NCI-H187 (cell line): Measurements from ENCODE around the gene KCTD5.
A peak's percentile ranks its signal among the peaks of the same experiment; 100 is the strongest.
"Not testable (repeated sequence)": the region's sequence is repeated elsewhere in the genome, so short reads cannot be mapped to it uniquely, and the experiment has no call there.

Source experiments
- DNase-seq, 2 experiments: peaks; one replicate each; lab custom pipeline; 2025; lab: John Stamatoyannopoulos, UW

KCTD5 gene, protein sequence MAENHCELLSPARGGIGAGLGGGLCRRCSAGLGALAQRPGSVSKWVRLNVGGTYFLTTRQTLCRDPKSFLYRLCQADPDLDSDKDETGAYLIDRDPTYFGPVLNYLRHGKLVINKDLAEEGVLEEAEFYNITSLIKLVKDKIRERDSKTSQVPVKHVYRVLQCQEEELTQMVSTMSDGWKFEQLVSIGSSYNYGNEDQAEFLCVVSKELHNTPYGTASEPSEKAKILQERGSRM

DNA sequence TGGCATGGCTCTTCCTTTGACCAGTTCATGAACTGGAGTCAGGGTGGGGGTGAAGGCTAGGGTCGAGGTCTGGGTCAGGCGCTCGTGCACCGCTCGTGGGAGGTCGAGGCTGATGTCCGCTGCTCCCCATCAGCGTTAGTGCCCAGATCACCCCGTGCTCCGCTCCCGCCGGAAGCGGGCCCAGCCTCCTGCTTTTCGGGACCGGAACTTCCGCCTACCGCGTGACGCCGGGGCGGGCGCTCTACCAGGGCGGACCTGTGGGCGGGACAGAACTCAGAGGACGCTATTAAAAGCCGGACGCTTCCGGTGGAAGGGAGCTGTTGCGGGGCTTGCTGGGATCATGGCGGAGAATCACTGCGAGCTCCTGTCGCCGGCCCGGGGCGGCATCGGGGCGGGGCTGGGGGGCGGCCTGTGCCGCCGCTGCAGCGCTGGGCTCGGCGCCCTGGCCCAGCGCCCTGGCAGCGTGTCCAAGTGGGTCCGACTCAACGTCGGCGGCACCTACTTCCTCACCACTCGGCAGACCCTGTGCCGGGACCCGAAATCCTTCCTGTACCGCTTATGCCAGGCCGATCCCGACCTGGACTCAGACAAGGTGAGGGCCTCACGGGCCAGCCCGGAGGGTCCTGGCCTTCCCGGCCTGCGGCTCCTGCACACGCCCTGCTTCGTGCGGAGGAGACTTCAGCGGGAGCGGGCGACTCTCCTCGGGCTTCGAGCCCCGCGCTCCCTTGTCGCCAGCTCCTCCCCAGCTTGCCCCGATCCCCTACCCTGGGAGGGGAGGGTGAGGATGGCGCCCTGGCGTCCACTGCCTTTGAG lies at the start of gene KCTD5:
KCTD5 (plus strand) TSS at position 315 of the 813 bp plus-strand sequence; CDS start at position 341, 26 bp downstream.
- peak; percentile 89 to 96 for DNase-seq

DNA sequence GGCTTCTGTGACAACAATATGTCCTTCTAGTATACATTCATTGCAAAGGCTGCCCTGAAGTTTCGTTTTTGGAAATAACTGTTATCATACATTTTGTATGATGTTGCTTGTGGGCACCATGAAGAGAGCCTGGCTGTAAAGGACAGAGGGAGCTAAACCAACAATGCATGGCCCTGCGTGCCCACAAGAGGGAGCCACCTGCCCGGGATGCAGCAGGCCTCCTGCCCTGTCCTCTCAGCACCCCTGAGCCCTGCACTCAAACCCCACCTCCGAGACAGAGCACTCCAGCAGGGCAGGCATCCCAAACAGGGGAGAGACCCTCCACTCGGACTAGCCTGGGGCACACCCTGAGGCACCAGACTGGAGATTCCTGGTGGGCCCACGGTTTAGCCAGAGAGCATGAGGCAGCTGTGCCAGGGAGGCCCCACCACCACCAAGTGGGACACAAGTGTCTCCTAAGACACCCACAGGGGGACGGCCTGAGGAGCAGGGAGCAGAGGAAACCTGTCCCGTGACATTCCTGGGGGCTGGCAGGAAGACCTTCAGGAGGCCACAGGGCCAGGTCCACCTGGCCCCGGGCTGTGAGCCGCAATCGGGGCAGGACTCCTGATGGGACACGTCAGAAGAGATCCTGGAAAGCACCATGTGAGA lies 43.1 kb upstream of the KCTD5 start:
- DNase-seq, result not testable (repeated sequence)

DNA sequence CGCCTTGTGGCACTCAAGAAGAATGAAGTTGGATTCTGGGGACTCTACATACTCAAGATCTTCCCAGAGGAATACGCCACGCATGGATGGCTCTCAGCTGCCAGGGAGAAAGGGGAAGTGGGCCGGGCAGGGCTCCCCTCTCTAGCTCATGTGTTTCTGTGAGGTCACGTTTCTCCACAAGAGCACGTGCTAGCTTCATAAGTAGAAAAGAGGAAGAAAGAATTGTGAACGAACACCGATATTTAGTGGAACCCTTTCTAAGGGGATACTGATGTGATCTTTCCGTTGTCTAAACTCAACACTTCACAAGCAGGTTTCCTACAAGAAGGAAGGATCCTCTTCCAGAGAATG lies 42.6 kb upstream of the KCTD5 start:
- not testable (repeated sequence) for DNase-seq

DNA sequence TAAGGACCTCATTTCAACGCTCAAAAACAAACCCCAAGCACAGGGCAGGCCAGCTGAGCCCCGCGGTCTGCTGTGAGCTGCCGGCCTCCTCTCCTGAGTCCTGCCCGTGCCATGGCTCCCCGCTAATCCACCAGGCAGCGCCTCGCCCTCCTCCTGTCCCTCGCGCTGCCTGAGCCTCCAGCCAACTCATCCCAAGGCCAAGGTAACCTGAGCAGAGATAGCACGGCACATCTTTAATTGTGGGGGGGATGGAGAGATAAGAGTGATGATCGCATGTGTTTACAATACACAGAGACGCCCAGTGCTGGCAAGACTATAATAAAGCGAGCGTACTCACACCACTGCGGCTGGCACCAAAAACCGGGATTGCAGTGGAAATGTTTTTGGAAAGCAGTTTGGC lies 39.8 kb upstream of the KCTD5 start:
- not testable (repeated sequence) for DNase-seq

DNA sequence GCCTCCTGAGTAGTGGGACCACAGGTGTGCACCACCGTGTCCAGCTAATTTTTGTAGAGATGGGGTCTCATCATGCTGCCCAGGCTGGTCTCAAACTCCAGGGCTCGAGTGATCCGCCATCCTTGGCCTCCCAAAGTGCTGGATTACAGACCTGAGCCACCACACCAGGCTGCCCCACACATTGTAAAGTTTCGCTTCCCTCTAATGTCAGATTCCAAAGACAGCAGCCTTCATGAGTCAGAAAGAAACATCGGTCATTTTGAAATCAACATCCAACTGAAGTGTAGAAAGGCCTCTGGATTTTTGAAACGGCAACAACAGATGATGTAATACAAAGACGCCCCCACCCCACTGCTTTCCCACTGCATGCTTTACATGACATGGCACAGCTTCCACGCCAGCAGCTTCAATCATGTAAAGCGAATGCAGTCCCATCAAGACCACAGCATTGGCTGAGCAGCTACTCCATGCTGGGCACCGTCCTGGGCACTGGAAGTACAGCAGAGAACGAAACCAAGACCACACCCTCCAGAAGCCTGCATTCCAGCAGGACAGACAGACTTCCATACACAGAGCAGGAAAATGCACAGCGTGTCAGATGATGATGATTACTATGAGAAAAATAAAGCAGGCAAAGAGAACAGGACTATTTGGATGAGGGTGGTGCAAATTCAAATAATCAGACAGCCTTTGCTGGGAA lies 37.4 kb upstream of the KCTD5 start:
- DNase-seq, result not testable (repeated sequence)

DNA sequence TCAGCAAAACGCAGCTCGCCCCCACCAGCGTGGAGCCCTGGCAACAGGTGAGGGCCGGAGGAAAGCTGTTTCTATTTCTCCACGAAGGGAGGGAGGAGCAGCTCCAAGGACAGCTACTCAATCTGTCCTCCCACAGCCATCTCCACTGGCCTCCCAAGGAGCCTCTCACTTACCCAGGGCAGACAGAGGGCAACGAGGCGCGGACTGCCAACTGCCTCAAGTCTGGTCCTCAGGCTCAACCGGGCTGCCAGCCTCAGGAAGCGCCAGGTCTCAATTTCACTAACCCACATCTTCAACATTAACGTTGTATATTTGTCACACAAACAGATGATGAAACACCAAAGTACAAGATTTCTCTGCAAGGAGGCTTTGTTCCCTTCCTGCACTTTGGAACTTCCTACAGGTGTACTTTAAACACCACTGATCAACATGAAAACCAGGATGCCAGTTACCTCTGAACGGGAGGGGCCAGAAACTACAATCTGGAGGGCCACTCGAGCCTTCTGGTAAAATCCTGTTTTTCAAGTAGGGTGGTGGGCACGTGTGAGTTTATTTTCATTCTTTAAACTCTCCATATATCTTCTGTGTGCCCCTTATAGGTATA lies 31.0 kb upstream of the KCTD5 start:
- DNase-seq, result not testable (repeated sequence)

DNA sequence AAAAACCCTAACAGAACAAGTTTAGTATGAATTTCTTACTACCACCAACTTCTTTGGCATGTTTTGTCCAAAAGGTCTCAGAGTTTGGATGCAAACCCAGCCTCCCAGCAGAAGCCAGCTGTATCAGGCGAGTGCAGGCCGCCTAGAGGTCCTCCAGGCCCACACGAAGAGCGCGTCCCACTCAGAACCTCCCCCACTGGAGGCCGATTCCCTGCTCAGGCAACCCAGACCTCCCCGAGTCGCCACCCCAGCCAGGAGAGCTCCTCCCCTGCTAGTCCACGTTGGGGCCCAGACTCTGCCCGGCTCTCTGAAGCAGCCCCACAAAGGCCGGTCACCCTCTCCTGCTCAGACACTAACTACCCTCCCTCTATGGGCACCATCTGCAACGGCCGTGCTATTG lies 28.4 kb upstream of the KCTD5 start:
- DNase-seq, result not testable (repeated sequence)

DNA sequence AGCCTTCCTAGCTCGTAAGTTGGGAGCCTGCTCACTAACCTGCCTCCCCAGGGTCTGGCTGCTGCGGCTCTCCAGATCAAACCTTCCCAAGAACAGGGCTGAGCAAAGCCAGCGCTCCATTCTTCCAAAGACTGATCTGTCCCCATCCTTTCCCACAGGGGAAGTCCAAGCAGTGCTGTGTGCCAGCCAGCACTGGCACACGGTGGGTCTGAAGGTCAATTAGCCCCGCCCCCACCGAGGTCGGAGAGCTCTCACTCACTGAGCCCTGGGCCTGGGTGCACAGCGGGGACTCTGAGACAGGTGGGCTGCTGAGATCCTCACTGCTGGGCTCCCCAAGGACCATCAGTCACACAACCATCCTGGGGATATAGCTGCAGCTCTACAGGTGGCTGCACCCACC lies 27.4 kb upstream of the KCTD5 start:
- not testable (repeated sequence) for DNase-seq

DNA sequence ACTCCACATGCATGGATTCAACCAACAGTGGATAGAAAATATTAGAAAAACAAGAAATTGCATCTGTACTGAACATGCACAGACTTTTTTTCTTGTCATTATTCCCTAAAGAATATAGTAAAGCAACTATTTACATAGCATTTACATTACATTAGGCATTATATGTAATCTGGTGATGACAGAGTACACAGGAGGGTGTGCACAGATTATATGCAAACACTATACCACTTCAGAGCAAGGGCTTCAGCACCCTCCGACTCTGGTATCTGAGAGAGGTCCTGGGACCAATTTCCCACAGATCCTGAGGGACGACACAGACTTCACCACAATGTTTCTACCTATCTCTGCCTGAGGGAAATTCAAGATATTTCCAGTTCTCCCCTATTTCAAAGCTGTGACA lies 25.3 kb upstream of the KCTD5 start:
- DNase-seq, result no peak

DNA sequence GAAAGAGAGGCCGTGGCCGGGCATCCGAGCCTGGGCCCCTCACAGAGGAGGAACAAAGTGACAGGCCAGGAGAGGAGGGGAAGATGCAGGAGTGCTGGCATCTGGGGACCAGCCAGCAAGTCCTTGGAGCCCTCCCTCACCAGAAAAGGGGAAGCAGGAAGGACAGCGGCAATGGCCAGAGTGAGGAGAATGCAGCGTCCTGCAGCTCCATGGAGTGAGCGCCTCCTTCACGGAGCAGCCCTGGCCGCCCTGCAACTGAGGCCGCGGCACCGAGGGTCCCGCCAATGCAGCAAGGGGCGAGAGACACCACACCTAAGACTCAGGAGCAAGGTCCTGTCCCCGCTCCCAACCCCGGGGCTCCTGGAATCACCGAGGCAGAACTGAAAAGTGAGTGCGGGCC lies 24.5 kb upstream of the KCTD5 start:
- not testable (repeated sequence) for DNase-seq

DNA sequence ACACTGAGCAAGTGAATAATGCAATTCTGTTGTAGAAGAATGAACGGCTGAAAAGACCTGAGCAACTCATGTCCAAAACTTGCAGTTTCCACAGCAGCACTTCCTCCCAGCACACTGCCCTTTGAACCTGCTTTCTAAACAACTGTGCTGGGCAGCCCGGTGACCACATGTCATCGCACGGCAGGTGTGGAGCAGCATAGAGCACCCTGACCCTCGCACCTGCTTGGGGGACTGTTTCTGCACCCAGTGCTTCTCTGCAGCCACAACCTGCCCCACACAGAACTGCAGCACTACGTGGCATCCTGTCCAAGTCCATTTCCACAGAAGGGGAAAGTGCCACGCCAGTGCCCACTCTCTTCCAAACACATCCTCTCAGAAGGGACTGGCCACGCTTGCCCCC lies 22.8 kb upstream of the KCTD5 start:
- not testable (repeated sequence) for DNase-seq

DNA sequence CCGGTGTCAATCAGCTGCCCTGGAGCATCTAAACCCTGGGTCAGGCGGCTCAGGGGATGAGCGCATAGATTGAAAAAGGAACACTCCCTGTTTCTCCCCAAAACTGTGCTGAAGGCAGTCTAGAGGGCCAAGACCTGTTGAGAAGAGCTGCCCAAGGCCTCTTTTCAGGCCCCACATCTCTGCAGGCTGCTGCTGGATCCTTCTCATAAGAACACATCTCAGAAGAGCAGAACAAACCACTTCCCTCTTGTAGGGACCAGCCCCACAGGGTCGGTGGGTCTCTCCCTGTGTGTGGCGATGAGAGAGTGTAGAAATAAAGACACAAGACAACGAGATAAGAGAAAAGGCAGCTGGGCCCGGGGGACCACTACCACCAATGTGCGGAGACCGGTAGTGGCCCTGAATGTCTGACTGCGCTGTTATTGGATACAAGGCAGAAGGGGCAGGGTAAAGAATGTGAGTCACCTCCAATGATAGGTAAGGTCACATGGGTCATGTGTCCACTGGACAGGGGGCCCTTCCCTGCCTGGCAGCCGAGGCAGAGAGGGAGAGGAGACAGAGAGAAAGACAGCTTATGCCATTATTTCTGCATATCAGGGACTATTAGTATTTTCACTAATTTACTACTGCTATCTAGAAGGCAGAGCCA lies 22.2 kb upstream of the KCTD5 start:
- not testable (repeated sequence) for DNase-seq

DNA sequence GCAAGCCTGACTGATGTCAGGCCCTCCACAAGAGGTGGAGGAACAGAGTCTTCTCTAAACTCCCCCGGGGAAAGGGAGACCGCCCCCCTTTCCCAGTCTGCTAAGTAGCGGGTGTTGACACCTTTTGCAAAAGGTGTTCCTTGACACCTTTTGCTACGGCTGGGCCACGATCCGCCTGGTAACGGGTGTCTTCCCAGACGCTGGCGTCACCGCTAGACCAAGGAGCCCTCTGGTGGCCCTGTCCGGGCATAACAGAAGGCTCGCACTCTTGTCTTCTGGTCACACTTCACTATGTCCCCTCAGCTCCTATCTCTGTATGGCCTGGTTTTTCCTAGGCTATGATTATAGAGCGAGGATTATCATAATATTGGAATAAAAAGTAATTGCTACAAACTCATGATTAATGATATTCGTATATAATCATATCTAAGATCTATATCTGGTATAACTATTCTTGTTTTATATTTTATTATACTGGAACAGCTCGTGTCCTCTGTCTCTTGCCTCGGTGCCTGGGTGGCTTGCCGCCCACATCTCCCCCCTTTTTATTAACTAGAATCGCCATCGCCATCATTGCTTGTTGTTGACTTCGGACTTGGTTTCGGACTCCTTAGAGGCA lies 21.5 kb upstream of the KCTD5 start:
- not testable (repeated sequence) for DNase-seq

DNA sequence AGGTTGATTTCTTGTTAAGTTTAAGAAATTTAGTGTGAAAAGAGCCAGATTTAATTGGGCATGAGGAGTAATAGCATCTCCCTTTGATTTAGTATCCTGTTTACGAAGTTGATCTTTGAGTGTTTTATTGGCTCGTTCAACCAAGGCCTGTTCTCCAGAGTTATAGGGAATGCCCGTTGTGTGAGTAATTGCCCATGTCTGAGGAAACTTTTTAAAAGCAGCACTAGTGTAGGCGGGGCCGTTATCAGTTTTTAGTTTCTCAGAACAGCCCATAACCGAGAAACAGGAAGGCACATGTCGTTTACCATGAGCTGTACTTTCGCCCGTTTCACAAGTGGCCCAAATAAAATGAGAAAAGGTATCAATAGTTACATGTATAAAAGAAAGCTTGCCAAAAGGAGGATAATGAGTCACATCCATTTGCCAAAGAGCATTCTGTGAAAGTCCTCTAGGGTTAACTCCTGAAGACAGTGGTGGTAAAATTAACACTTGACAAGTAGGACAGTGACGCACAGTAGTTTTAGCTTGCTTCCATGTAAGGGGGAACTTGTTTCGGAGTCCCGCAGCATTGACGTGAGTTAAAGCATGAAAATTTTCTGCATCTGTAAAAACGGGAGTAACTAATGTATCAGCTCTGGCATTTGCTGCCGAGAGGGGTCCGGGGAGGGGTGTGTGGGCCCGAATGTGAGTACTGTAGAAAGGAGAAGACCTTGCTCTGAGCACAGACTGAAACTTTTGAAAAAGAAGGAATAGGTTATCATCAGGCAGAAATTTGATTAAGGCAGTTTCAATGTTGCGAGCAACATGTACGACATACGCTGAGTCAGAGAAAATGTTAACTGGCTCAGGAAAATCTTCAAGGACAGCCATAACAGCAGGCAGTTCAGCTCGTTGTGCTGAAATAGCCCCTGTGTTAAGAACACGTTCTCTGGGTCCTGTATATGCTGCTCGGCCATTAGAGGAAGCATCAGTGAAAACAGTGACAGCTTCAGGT lies 18.5 kb upstream of the KCTD5 start:
- peak in 1 of 2 experiments; percentile 35 for DNase-seq

DNA sequence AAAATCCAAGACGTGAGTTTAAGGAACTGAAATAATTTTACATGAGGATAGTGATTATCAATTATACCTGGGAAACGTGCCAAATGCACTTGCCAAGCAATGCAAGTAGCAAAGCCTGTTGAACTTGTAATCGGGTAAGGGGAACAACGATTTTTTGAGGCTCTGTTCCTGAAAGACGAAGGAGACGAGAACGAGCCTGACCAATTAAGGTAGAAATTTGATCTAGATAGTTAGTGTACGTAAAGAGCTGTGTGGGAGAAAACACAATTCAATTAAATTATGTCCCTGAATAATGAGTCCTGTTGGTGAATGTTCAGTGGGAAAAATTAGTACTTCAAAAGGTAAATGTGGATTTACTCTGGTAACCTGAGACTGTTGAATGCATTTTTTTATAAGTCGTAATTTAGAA lies 17.7 kb upstream of the KCTD5 start:
- no peak for DNase-seq

DNA sequence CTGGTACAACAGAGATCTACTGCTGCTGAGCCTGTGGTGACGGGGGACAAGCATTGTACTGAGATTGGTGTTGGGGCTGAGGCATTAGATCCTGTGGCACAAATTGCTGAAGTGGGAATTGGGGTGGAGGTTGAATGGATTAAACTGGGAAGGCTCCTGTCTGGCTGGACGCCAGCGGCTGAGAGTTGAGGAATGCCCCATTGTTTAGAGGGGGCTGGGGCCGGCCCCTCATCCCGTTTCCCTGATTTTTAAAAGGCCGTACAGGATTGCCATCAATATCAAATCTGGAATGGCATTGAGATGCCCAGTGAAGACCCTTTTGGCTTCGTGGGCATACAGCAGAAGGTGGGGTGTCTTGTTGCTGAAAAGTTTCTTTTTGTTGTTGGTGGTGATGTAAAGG lies 15.7 kb upstream of the KCTD5 start:
- DNase-seq, result not testable (repeated sequence)

DNA sequence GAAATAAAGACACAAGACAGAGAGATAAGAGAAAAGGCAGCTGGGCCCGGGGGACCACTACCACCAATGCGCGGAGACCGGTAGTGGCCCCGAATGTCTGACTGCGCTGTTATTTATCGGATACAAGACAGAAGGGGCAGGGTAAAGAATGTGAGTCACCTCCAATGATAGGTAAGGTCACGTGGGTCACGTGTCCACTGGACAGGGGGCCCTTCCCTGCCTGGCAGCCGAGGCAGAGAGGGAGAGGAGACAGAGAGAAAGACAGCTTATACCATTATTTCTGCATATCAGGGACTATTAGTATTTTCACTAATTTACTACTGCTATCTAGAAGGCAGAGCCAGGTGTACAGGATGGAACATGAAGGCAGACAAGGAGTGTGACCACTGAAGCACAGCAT lies 12.7 kb upstream of the KCTD5 start:
- DNase-seq, result not testable (repeated sequence)

DNA sequence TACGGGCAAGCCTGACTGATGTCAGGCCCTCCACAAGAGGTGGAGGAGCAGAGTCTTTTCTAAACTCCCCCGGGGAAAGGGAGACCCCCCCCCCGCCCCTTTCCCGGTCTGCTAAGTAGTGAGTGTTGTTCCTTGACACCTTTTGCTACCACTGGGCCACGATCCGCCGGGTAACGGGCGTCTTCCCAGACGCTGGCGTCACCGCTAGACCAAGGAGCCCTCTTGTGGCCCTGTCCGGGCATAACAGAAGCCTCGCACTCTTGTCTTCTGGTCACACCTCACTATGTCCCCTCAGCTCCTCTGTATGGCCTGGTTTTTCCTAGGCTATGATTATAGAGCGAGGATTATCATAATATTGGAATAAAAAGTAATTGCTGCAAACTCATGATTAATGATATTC lies 12.3 kb upstream of the KCTD5 start:
- DNase-seq, result not testable (repeated sequence)

DNA sequence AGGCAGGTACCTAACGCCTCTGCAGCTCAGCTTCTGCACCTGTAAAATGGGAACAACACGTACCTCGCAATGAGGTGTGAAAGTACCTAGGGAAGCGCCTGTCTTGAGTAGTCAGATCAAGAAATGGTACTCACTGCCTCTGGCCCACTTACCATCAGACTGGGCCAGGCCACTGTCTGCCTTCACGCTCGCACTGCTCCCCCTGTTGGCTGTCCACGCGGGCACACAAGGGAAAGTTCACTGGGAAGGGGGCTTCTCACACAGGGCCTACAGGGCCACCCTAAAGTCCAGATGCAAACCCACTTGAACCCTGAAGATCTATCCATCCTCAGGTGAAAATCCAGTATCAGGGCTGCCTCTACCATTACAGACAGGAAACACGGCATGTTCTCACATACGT lies 11.1 kb upstream of the KCTD5 start:
- DNase-seq, result not testable (repeated sequence)

DNA sequence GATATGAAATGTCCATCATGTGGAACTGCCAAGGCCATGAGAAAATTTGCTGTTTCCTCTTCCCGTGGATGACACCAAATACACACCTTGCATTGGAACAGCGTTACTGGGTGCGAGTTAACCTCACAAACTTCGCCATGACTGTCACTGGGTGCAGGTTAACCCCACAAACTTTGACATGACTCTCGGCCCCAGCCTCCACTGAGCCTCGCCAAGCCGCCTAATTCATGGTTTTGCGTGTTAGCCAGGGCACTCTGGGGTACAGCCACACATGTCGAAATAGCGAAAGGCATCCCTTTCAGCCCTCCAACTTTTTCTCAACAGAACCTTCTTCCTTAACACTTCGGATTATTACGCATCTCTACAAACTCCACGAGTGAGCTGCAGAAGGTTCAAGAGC lies 10.6 kb upstream of the KCTD5 start:
- no peak for DNase-seq
